A549 (cell line): ENCODE data around the gene PRKCQ. TPM values are rescaled to one million over a fixed set of nuclear protein-coding genes. Genes with fewer than 3 reads are reported as not detected.

Experiments used
- ATAC-seq, 2 experiments: fragments of 200-7000 bp in 1 of 2; fragments of >200 bp in 1 of 2; cut with Nextera tagmentation in 1 of 2; cut with Tn5 transposase in 1 of 2; 3 replicates each; pipeline versions ENCODE4 v1.8.0 to v1.9.1; 2018 to 2020; ENCODE audit warnings: mild to moderate bottlenecking in 1 of 2, moderate library complexity in 1 of 2
- CTCF ChIA-PET: fragments of 300-600 bp; sonication (Branson Sonifier 250); formaldehyde crosslinking; extraction: SDS; loops from one replicate; lab custom pipeline; 2021; ENCODE audit warnings: antibody characterized with exemption, inconsistent platforms; lab: Yijun Ruan, JAX
- POLR2A ChIA-PET: fragments of 350-600 bp; formaldehyde crosslinking; extraction: SDS; loops from one replicate; lab custom pipeline; 2021; ENCODE audit warnings: antibody characterized with exemption, inconsistent platforms; lab: Yijun Ruan, JAX
- DNase-seq, 2 experiments: peaks; one replicate each; pipeline versions ENCODE4 v3.0.0 to v3.0.0-alpha.2; 2011 to 2016; ENCODE audit warnings: low read depth in 1 of 2, low spot score in 1 of 2
- FAIRE-seq: peaks from 2 replicates; lab custom pipeline; 2011; peaks lifted over from hg19 to GRCh38; lab: Jason Lieb, UNC
- H3K27ac ChIP-seq, 2 experiments: fragments of >200 bp; sonication (Bioruptor Twin); formaldehyde crosslinking; 3 replicates each; pipeline ENCODE4 v1.5.1; 2016 to 2017
- H3K4me1 ChIP-seq: fragments of >200 bp; sonication (Bioruptor Twin); formaldehyde crosslinking; 3 replicates; pipeline ENCODE4 v1.6.1; 2016
- H3K4me2 ChIP-seq: fragments of >200 bp; sonication (Bioruptor Twin); formaldehyde crosslinking; 3 replicates; pipeline ENCODE4 v1.6.1; 2016
- H3K4me3 ChIP-seq: fragments of >200 bp; sonication (Bioruptor Twin); formaldehyde crosslinking; 3 replicates; pipeline ENCODE4 v1.5.1; 2016
- H3K9me3 ChIP-seq: fragments of >200 bp; sonication (Bioruptor Twin); formaldehyde crosslinking; 3 replicates; pipeline ENCODE4 v1.6.1; 2016
- CBX2 ChIP-seq: fragments of 200-600 bp; sonication (generic); IDR thresholded peaks from 2 replicates; pipeline ENCODE4 v1.6.1; 2016; ENCODE audit warnings: low read depth, mild to moderate bottlenecking, borderline replicate concordance
- CEBPB ChIP-seq, 2 experiments: fragments of >200 bp in 1 of 2; sonication (Bioruptor Twin) in 1 of 2; formaldehyde crosslinking in 1 of 2; IDR thresholded peaks; 2 replicates each; pipeline ENCODE4 v1.6.1; 2012 to 2016
- CHD2 ChIP-seq: fragments of 150-350 bp; IDR thresholded peaks from 2 replicates; pipeline ENCODE4 v1.6.1; 2014; ENCODE audit warnings: low read length; ENCODE audit not compliant: partially characterized antibody
- CTCF ChIP-seq: fragments of >200 bp; sonication (Bioruptor Twin); formaldehyde crosslinking; IDR thresholded peaks from 3 replicates; pipeline ENCODE4 v1.5.1; 2016
- GATA3 ChIP-seq: IDR thresholded peaks from 2 replicates; pipeline ENCODE4 v1.6.1; 2012; ENCODE audit warnings: borderline replicate concordance
- HDAC2 ChIP-seq: fragments of 200-600 bp; sonication (generic); IDR thresholded peaks from 2 replicates; pipeline ENCODE4 v1.6.1; 2016
- HEYL ChIP-seq: fragments of 250-450 bp; sonication (Bioruptor Pico); IDR thresholded peaks from 2 replicates; pipeline ENCODE4 v1.8.0; 2021; ENCODE audit warnings: mild to moderate bottlenecking, moderate library complexity
- HMGXB4 ChIP-seq: fragments of 250-450 bp; sonication (Bioruptor Pico); IDR thresholded peaks from 2 replicates; pipeline ENCODE4 v1.5.0; 2021; ENCODE audit warnings: mild to moderate bottlenecking, moderate library complexity, borderline replicate concordance
- HOXB5 ChIP-seq: fragments of 250-450 bp; sonication (Bioruptor Pico); IDR thresholded peaks from 2 replicates; pipeline ENCODE4 v1.5.0; 2020; ENCODE audit warnings: mild to moderate bottlenecking, moderate library complexity
- JUN ChIP-seq, 2 experiments: fragments of >200 bp; sonication (Bioruptor Twin); formaldehyde crosslinking; IDR thresholded peaks; 2 replicates in 1 of 2; 3 replicates in 1 of 2; pipeline ENCODE4 v1.6.1; 2016 to 2017
- JUNB ChIP-seq: fragments of >200 bp; sonication (Bioruptor Twin); formaldehyde crosslinking; IDR thresholded peaks from 2 replicates; pipeline ENCODE4 v1.6.1; 2016
- KDM1A ChIP-seq: fragments of 200-600 bp; sonication (generic); IDR thresholded peaks from 2 replicates; pipeline ENCODE4 v1.6.1; 2016; ENCODE audit warnings: low read depth, mild to moderate bottlenecking
- MAZ ChIP-seq: fragments of 150-350 bp; IDR thresholded peaks from 2 replicates; pipeline ENCODE4 v1.6.1; 2014; ENCODE audit warnings: antibody characterized with exemption, low read depth, low read length, borderline replicate concordance
- MYC ChIP-seq: IDR thresholded peaks from 2 replicates; pipeline ENCODE4 v1.6.1; 2012; ENCODE audit warnings: mild to moderate bottlenecking, inconsistent platforms, low read length, improper control_type of control experiment, borderline replicate concordance
- NFE2L2 ChIP-seq: fragments of 150-350 bp; conservative IDR thresholded peaks from 2 replicates; pipeline ENCODE4 v1.6.1; 2014; ENCODE audit warnings: low read length
- PHF8 ChIP-seq: fragments of 200-600 bp; sonication (generic); IDR thresholded peaks from 2 replicates; pipeline ENCODE4 v1.6.1; 2016; ENCODE audit warnings: low read depth, mild to moderate bottlenecking, antibody characterized with exemption, moderate library complexity, borderline replicate concordance
- POLR2A ChIP-seq: IDR thresholded peaks from 2 replicates; pipeline ENCODE4 v1.6.1; 2012; ENCODE audit warnings: mild to moderate bottlenecking, low read length
- POLR2AphosphoS2 ChIP-seq: conservative IDR thresholded peaks from 2 replicates; pipeline ENCODE4 v1.6.1; 2012; ENCODE audit warnings: low read length, improper control_type of control experiment, inconsistent platforms
- RAD21 ChIP-seq, 2 experiments: fragments of >200 bp in 1 of 2; sonication (Bioruptor Twin) in 1 of 2; formaldehyde crosslinking in 1 of 2; IDR thresholded peaks in 1 of 2; conservative IDR thresholded peaks in 1 of 2; 2 replicates in 1 of 2; 3 replicates in 1 of 2; pipeline ENCODE4 v1.6.1; 2012 to 2018; ENCODE audit warnings: inconsistent platforms in 1 of 2
- RNF2 ChIP-seq: fragments of 200-600 bp; sonication (generic); IDR thresholded peaks from 2 replicates; pipeline ENCODE4 v1.6.1; 2016; ENCODE audit warnings: low read depth, mild to moderate bottlenecking, antibody characterized with exemption, moderate library complexity, borderline replicate concordance
- TFCP2L1 ChIP-seq: fragments of 250-450 bp; sonication (Bioruptor Pico); IDR thresholded peaks from 2 replicates; pipeline ENCODE4 v1.5.0; 2021; ENCODE audit warnings: mild to moderate bottlenecking
- TP53 ChIP-seq: fragments of 250-450 bp; sonication (Bioruptor Pico); IDR thresholded peaks from 2 replicates; pipeline ENCODE4 v1.5.0; 2021; ENCODE audit warnings: mild to moderate bottlenecking, moderate library complexity
- ZSCAN20 ChIP-seq: fragments of 250-450 bp; sonication (Bioruptor Pico); IDR thresholded peaks from 2 replicates; pipeline ENCODE4 v1.8.0; 2022; ENCODE audit warnings: mild to moderate bottlenecking, moderate library complexity
- WGBS: methylation state at CpG from one replicate; pipeline ENCODE4 v1.1.6; 2017; ENCODE audit errors: missing lambda C conversion rate; 5-methylcytosine and 5-hydroxymethylcytosine counted together
- polyA plus RNA-seq, 4 experiments: library from polyadenylated mRNA; depleted of rRNA in 3 of 4; stranded (reverse); fragments of >200 nt; fragmentation: RNase III in 1 of 4; extraction: RNeasy Plus Mini Kit Qiagen cat#74134 plus additional on column Dnase treatment in 1 of 4; gene quantifications; 2 replicates in 3 of 4; 3 replicates in 1 of 4; pipeline ENCODE4 v1.2.3, GENCODE V29; 2011 to 2017
- TF ChIP-seq, protein P1 (sequence below): fragments of >200 bp; sonication (Bioruptor Twin); formaldehyde crosslinking; IDR thresholded peaks from 3 replicates; pipeline ENCODE4 v1.6.1; 2016
- TF ChIP-seq, protein P2 (sequence below): fragments of 150-350 bp; IDR thresholded peaks from 2 replicates; pipeline ENCODE4 v1.6.1; 2014; ENCODE audit warnings: low read depth, mild to moderate bottlenecking, low read length
- TF ChIP-seq, protein P3 (sequence below): IDR thresholded peaks from 2 replicates; pipeline ENCODE4 v1.6.1; 2012
- TF ChIP-seq, protein P4 (sequence below): IDR thresholded peaks from 2 replicates; pipeline ENCODE4 v1.6.1; 2012; ENCODE audit warnings: low read depth, borderline replicate concordance
- TF ChIP-seq, protein P5 (sequence below): fragments of 250-450 bp; sonication (Bioruptor Pico); IDR thresholded peaks from 2 replicates; pipeline ENCODE4 v1.5.0; 2020; ENCODE audit warnings: low read depth, mild to moderate bottlenecking, moderate library complexity
- TF ChIP-seq, protein P6 (sequence below): fragments of >200 bp; sonication (Bioruptor Twin); formaldehyde crosslinking; IDR thresholded peaks from 2 replicates; pipeline ENCODE4 v1.6.1; 2016

PRKCQ gene
- polyA plus RNA-seq, 2 of the 4 experiments (the other 2 are of a cell fraction) = 3.7 to 7.1 TPM

GRCh38 chr10:6487920-6488319 is 92.2 kb downstream of the PRKCQ start:
- POLR2A ChIA-PET = no interaction called here
- no peak for FAIRE-seq

DNA sequence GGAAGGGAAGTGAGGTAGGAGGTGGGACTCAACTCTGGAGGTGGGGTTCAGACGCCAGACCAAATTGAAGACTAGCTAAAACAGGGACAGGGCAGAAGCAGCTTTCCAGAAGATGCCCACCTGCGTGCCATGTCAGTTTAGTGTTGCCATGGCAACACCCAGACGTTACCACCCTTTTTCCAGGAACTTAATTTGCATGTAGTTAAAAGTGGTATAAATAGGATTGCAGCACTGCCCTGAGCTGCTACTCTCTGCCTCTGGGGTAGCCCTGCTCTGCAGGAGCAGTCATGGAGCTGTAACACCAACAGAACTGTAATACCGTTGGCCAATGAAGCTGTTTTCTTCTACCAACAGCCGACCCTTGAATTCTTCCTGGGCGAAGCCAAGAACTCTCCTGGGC is 93.8 kb downstream of the PRKCQ start:
- POLR2A ChIA-PET = no interaction called here
- FAIRE-seq = no peak
- TF ChIP-seq, protein P1, sequence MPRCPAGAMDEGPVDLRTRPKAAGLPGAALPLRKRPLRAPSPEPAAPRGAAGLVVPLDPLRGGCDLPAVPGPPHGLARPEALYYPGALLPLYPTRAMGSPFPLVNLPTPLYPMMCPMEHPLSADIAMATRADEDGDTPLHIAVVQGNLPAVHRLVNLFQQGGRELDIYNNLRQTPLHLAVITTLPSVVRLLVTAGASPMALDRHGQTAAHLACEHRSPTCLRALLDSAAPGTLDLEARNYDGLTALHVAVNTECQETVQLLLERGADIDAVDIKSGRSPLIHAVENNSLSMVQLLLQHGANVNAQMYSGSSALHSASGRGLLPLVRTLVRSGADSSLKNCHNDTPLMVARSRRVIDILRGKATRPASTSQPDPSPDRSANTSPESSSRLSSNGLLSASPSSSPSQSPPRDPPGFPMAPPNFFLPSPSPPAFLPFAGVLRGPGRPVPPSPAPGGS = no peak
- no peak for TF ChIP-seq HOXB5
- no peak for TF ChIP-seq JUNB
- TF ChIP-seq, protein P2, sequence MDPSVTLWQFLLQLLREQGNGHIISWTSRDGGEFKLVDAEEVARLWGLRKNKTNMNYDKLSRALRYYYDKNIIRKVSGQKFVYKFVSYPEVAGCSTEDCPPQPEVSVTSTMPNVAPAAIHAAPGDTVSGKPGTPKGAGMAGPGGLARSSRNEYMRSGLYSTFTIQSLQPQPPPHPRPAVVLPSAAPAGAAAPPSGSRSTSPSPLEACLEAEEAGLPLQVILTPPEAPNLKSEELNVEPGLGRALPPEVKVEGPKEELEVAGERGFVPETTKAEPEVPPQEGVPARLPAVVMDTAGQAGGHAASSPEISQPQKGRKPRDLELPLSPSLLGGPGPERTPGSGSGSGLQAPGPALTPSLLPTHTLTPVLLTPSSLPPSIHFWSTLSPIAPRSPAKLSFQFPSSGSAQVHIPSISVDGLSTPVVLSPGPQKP = no peak
- no peak for TF ChIP-seq PHF8
- no peak for TF ChIP-seq MAZ
- TF ChIP-seq CEBPB (IDR thresholded peaks at IDR 0.05) = no peak
- TF ChIP-seq HDAC2 = no peak
- TF ChIP-seq GATA3 = no peak
- TF ChIP-seq, protein P3, sequence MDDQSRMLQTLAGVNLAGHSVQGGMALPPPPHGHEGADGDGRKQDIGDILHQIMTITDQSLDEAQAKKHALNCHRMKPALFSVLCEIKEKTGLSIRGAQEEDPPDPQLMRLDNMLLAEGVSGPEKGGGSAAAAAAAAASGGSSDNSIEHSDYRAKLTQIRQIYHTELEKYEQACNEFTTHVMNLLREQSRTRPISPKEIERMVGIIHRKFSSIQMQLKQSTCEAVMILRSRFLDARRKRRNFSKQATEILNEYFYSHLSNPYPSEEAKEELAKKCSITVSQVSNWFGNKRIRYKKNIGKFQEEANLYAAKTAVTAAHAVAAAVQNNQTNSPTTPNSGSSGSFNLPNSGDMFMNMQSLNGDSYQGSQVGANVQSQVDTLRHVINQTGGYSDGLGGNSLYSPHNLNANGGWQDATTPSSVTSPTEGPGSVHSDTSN = no peak
- no peak for TF ChIP-seq TP53
- no peak for TF ChIP-seq CHD2
- no peak for TF ChIP-seq RAD21 (conservative IDR thresholded peaks at IDR 0.05 in 1 of 2, IDR thresholded peaks at IDR 0.05 in 1 of 2)
- no peak for TF ChIP-seq MYC
- no peak for TF ChIP-seq HMGXB4 (CRISPR knock-in tag)

More at GRCh38 chr10:6487920-6488319, 92.2 kb downstream of the PRKCQ start:
- 91% methylated on average over 5 of the region's 5 CpGs for WGBS
- CTCF ChIA-PET = interaction anchor here (0.7 to 1.7 kb wide), 3 partner anchors 40 to 556 kb away, joined by 3 to 5 read pairs (median 3); no protein-coding TSS in a partner anchor
- no peak overlapping the region for H3K4me3 ChIP-seq
- TF ChIP-seq HEYL (CRISPR knock-in tag) = no peak
- TF ChIP-seq KDM1A = no peak
- TF ChIP-seq CEBPB (IDR thresholded peaks at IDR 0.05) = no peak
- TF ChIP-seq CHD2 = no peak
- TF ChIP-seq TFCP2L1 (CRISPR knock-in tag) = no peak
- no peak for TF ChIP-seq NFE2L2
- TF ChIP-seq, protein P4, sequence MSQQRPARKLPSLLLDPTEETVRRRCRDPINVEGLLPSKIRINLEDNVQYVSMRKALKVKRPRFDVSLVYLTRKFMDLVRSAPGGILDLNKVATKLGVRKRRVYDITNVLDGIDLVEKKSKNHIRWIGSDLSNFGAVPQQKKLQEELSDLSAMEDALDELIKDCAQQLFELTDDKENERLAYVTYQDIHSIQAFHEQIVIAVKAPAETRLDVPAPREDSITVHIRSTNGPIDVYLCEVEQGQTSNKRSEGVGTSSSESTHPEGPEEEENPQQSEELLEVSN = no peak
- no peak for TF ChIP-seq CTCF
- TF ChIP-seq JUN (IDR thresholded peaks at IDR 0.05) = no peak
- TF ChIP-seq GATA3 = no peak
- no peak for TF ChIP-seq RAD21 (conservative IDR thresholded peaks at IDR 0.05 in 1 of 2, IDR thresholded peaks at IDR 0.05 in 1 of 2)
- TF ChIP-seq POLR2AphosphoS2 = no peak
- no peak for TF ChIP-seq CBX2
- no peak for TF ChIP-seq MYC
- TF ChIP-seq RNF2 = no peak
- TF ChIP-seq, protein P5, sequence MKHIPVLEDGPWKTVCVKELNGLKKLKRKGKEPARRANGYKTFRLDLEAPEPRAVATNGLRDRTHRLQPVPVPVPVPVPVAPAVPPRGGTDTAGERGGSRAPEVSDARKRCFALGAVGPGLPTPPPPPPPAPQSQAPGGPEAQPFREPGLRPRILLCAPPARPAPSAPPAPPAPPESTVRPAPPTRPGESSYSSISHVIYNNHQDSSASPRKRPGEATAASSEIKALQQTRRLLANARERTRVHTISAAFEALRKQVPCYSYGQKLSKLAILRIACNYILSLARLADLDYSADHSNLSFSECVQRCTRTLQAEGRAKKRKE = no peak
- TF ChIP-seq, protein P6, sequence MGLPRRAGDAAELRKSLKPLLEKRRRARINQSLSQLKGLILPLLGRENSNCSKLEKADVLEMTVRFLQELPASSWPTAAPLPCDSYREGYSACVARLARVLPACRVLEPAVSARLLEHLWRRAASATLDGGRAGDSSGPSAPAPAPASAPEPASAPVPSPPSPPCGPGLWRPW = no peak
- no peak for TF ChIP-seq ZSCAN20 (CRISPR knock-in tag)
- TF ChIP-seq HOXB5 = no peak
- no peak for TF ChIP-seq POLR2A
- no peak overlapping the region for H3K4me2 ChIP-seq
- H3K4me1 ChIP-seq = no peaks in the 10 kb centered on the region
- ATAC-seq (no peak), DNase-seq (no peak)
- no peak overlapping the region for H3K27ac ChIP-seq
- H3K9me3 ChIP-seq = no peaks in the 10 kb centered on the region

More for the DNA sequence above, 93.8 kb downstream of the PRKCQ start:
- no peak overlapping the region for H3K4me2 ChIP-seq
- DNase-seq (no peak), ATAC-seq (no peak)
- 82% methylated on average over 6 of the region's 6 CpGs for WGBS
- no peak overlapping the region for H3K4me3 ChIP-seq
- no peaks in the 10 kb centered on the region for H3K9me3 ChIP-seq
- no peak overlapping the region for H3K27ac ChIP-seq
- H3K4me1 ChIP-seq = no peaks in the 10 kb centered on the region
- CTCF ChIA-PET = interaction anchor here (0.6 kb wide), 1 partner anchor 10 kb away, joined by 3 read pairs; no protein-coding TSS in a partner anchor
